ENCODE measurements around the gene MRPL2. TPM values are rescaled to one million over a fixed set of nuclear protein-coding genes. Genes with fewer than 3 reads are reported as not detected.

Gene MRPL2
- total RNA-seq, 1 donor from 2014 or later = 55.2 TPM

- H3K4me3 Mint-ChIP-seq (ENCODE audit: unreplicated experiment) = peak overlapping the region; percentile 97
- H3K4me1 Mint-ChIP-seq (ENCODE audit: unreplicated experiment) = peaks cover 46% of the 10 kb centered on the region
- DNase-seq (ENCODE audit: extremely low spot score, unreplicated experiment) = no peak
- no peaks in the 10 kb centered on the region for H3K9me3 Mint-ChIP-seq (ENCODE audit: unreplicated experiment)
- H3K27ac Mint-ChIP-seq (ENCODE audit: unreplicated experiment) = peak overlapping the region; percentile 97
- no peaks in the 10 kb centered on the region for H3K27me3 Mint-ChIP-seq (ENCODE audit: unreplicated experiment)
- peaks cover 30% of the 10 kb centered on the region for H3K36me3 Mint-ChIP-seq (ENCODE audit: unreplicated experiment)
- no peak for TF ChIP-seq CTCF (IDR thresholded peaks at IDR 0.05)
These were observed 4.9 kb downstream of the MRPL2 start for GRCh38 chr6:43054206-43054943.

DNA sequence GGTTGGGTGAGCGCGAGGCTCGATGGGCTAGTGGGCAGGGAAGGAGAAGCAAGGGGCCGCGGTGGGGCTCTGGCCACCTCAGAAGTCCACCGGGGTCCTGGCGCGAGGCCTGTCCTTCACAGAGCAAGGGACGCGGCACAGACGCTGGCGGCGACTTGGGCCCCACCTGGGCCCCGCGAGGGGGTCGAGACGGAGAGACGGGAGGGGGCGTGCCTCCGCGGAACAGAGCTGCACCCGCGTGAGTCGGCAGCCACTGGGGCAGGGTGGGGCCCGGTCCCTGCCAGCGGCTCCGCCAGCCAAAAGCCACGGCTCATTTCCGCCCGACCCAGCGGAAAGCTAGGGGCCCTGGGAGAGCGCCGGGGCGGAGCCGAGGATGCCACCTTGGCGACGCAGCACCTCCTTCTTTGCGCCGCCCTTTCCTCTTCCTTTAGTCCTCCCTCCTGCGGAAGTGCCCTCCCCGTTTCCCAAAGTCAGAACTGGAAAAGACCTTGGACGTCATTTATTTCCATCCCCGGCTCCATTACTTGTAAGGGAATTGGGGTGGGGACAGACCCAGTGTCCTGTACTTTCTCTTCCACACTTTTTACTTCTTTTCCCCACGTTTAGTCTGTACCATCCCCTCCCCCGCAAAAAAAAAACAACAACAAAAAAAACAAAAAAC lies 5.6 kb downstream of the MRPL2 start, which contains the start of gene CUL7:
Gene CUL7, minus strand, starts transcription at position 307 of the 661 bp plus-strand sequence. CDS start 1,063 bp downstream, outside the sequence.
- Mint-ChIP-seq H3K36me3 (ENCODE audit: unreplicated experiment) (peaks cover 34% of the 10 kb centered on the region), H3K27ac (ENCODE audit: unreplicated experiment) (peak within 1 kb of the TSS; percentile 97), H3K27me3 (ENCODE audit: unreplicated experiment) (no peaks in the 10 kb centered on the region), H3K9me3 (ENCODE audit: unreplicated experiment) (no peaks in the 10 kb centered on the region), H3K4me1 (ENCODE audit: unreplicated experiment) (peaks cover 42% of the 10 kb centered on the region), H3K4me3 (ENCODE audit: unreplicated experiment) (peak within 1 kb of the TSS; percentile 97)
- peak; percentile 95 for DNase-seq (ENCODE audit: extremely low spot score, unreplicated experiment)
- no peak for TF ChIP-seq CTCF (IDR thresholded peaks at IDR 0.05)

GRCh38 chr6:43052842-43053544 lies 6.2 kb downstream of the MRPL2 start:
- Mint-ChIP-seq H3K36me3 (ENCODE audit: unreplicated experiment) (peaks cover 35% of the 10 kb centered on the region), H3K4me1 (ENCODE audit: unreplicated experiment) (peaks cover 36% of the 10 kb centered on the region), H3K9me3 (ENCODE audit: unreplicated experiment) (no peaks in the 10 kb centered on the region), H3K27me3 (ENCODE audit: unreplicated experiment) (no peaks in the 10 kb centered on the region), H3K4me3 (ENCODE audit: unreplicated experiment) (peak overlapping the region; percentile 97), H3K27ac (ENCODE audit: unreplicated experiment) (peak overlapping the region; percentile 97)
- TF ChIP-seq CTCF (IDR thresholded peaks at IDR 0.05) = no peak
- DNase-seq (ENCODE audit: extremely low spot score, unreplicated experiment) = no peak

DNA sequence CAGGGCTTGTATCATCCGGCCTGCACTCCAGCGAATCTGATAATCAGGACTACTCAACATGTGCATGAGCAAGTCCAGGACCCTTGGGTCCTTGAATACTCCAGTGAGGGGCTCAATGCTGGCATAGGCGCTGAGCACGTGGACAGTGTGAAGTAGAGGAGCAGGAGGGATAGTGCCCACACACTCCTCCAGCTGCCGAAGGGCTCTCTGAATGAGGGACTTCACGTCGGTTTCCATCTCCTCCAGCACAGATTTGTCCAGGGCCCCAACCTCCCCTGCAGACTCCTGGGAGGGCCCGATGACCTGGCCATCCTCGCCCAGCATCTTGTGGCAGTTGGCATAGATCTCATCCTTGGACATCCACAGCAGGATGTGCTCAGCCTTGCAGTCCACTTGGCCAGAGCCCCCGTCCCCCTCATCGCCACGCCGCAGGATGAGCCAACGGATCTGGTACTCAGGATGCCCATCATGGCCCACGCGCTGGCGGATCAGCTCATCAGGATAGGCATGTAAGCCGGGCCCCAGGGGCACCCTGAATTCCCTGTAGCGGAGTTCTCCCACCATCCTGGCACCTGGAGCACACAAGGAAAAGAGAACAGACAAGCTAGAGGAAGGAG lies 6.9 kb downstream of the MRPL2 start:
- Mint-ChIP-seq H3K27me3 (ENCODE audit: unreplicated experiment) (no peaks in the 10 kb centered on the region), H3K4me1 (ENCODE audit: unreplicated experiment) (peaks cover 34% of the 10 kb centered on the region), H3K27ac (ENCODE audit: unreplicated experiment) (peak overlapping the region; percentile 97), H3K4me3 (ENCODE audit: unreplicated experiment) (peak overlapping the region; percentile 97), H3K36me3 (ENCODE audit: unreplicated experiment) (peaks cover 37% of the 10 kb centered on the region), H3K9me3 (ENCODE audit: unreplicated experiment) (no peaks in the 10 kb centered on the region)
- no peak for DNase-seq (ENCODE audit: extremely low spot score, unreplicated experiment)
- no peak for TF ChIP-seq CTCF (IDR thresholded peaks at IDR 0.05)
